ENCODE data around the gene CRCP. TPM values are rescaled to one million over a fixed set of nuclear protein-coding genes. Genes with fewer than 3 reads are reported as not detected.
"Not testable (repeated sequence)": the region's sequence is repeated elsewhere in the genome, so short reads cannot be mapped to it uniquely, and the experiment has no call there.

CRCP gene
- total RNA-seq (10 to 100 TPM; 34.1 to 35.4 TPM), polyA plus RNA-seq (33.7 TPM)

DNA sequence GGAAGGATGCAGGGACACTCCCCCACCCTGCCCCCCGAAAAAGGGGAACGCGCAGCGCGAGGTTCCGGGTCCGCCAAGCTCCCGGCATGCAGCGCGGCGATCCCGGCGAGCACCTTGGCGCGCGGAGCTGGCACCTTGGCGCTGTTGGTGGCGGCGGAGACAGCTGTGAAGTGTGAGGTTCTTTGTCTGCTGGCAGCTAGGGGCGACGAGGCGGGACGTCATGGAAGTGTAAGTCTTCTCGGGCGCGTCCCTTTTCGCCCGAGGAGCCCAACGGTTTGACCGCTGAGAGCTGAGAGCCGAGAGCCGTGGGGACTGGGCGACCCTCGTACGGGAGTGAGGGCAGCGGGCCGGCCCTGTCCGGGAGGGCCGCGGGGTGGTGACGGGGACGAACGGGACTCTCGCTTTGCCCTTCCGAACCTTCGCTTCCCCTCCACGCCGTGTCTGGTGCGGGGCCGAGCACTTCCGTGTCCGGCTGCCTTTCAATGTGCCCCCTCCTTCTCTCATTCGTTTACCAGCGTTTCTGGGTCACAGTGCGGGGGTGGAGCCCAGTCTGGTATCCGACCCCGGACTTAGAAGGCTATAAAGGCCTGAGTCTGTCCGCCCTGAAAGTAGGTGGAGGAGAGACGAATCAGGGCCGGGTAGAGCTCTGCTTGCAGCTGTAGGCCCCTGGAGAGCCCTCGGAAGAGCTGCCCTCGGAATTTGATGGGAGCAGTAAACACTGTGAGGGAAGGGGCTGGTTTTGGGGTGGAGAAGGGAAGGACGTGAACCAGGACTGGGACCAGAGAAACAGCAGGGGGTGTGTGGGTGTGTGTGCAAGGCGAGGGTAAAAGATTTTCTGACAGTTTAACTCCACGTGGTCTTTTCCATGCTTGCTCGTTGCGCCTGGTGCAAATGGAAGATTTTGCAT is at the start of gene CRCP:
TSS of gene CRCP (plus strand) at position 105 of the 907 bp plus-strand sequence. CDS start at position 221, 116 bp downstream.
- H3K4me1 ChIP-seq (ENCODE audit: insufficient read depth, low read length), result peaks cover 38% of the 10 kb centered on the region
- Mint-ChIP-seq H3K4me1 (peaks cover 41 to 53% (median 47%) of the 10 kb centered on the region in 3 donors), H3K27ac (peak within 1 kb of the TSS; percentile 96 to 99 (median 98)), H3K4me3 (peak within 1 kb of the TSS; percentile 92 to 99 (median 95)), H3K36me3 (peaks cover 0 to 28% (median 0%) of the 10 kb centered on the region in 3 donors), H3K27me3 (peaks cover 0 to 4% of the 10 kb centered on the region in 2 donors), H3K9me3 (no peaks in the 10 kb centered on the region)
- H3K36me3 ChIP-seq (ENCODE audit: insufficient read depth, low read length), result no peaks in the 10 kb centered on the region
- CTCF ChIA-PET, result interaction anchor here (0.7 to 1.4 kb wide), 3 partner anchors 14 to 880 kb away, joined by 3 to 5 read pairs (median 3); partner anchors contain the start of gene SBDS
- POLR2A ChIA-PET, result interaction anchor here (0.6 kb wide), 2 partner anchors 40 to 367 kb away, joined by 3 to 5 read pairs; partner anchors contain the start of gene ASL
- H3K27me3 ChIP-seq (ENCODE audit: insufficient read depth, low read length, poor library complexity, severe bottlenecking), result no peaks in the 10 kb centered on the region
- DNase-seq, result peak; percentile 84 to 88 (median 86)
- H3K27ac ChIP-seq (ENCODE audit: low read depth, low read length), result peak within 1 kb of the TSS; percentile 96
- peak within 1 kb of the TSS; percentile 84 for H3K4me3 ChIP-seq (ENCODE audit: low read length)
- no peaks in the 10 kb centered on the region for H3K9me3 ChIP-seq (ENCODE audit: low read length)

DNA sequence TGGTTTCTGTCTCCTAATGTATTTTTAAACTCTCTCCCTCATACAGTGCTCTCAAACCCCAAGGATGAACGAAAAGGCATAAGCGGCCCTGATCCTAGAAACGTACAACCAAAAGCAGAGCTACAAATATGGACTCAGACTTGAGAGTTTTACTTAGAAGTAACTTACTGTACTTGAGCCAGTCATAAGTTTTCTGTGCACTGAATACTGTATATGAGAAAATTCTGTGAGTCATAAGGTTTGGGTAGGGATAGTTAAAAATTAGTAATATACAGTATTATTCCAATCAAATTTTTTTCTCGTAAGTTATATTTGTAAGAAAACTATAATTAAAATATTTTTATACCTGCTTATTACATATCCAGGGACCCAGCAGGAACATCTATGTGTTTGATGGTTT is 44.9 kb upstream of the CRCP start:
- Histone ChIP-seq H3K36me3 (ENCODE audit: insufficient read depth, low read length) (no peaks in the 10 kb centered on the region), H3K9me3 (ENCODE audit: low read length) (no peaks in the 10 kb centered on the region), H3K27me3 (ENCODE audit: insufficient read depth, low read length, poor library complexity, severe bottlenecking) (no peaks in the 10 kb centered on the region), H3K27ac (ENCODE audit: low read depth, low read length) (no peak overlapping the region), H3K4me1 (ENCODE audit: insufficient read depth, low read length) (no peaks in the 10 kb centered on the region), H3K4me3 (ENCODE audit: low read length) (no peak overlapping the region)
- CTCF ChIA-PET, result no interaction called here
- POLR2A ChIA-PET, result no interaction called here
- Mint-ChIP-seq H3K36me3 (peaks cover 0 to 2% (median 0%) of the 10 kb centered on the region in 3 donors), H3K27me3 (peaks cover 0 to 3% of the 10 kb centered on the region in 2 donors), H3K27ac (no peak overlapping the region), H3K9me3 (peaks cover 0 to 3% (median 0%) of the 10 kb centered on the region in 5 donors), H3K4me3 (no peak overlapping the region), H3K4me1 (no peaks in the 10 kb centered on the region)
- DNase-seq, result no peak

DNA sequence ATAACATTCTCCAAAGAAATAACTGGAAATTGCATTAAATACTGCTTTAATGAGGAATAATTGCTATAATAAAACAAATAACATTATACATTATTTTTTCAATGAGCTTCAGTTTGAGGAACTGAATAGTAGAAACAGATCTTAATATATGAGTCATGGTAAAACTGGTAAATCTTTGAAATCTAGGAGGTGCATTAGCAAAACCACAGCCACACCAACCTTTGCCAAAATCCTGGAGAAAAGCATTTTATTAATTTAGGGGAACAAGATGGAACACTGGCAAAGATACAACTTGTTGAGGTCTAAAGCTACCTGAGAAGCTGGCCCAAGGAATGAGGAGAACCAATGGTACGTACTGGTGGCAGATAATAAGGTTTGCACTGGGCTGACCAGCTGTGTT is 44.4 kb upstream of the CRCP start:
- Histone ChIP-seq H3K27me3 (ENCODE audit: insufficient read depth, low read length, poor library complexity, severe bottlenecking) (no peaks in the 10 kb centered on the region), H3K27ac (ENCODE audit: low read depth, low read length) (no peak overlapping the region), H3K4me1 (ENCODE audit: insufficient read depth, low read length) (no peaks in the 10 kb centered on the region), H3K36me3 (ENCODE audit: insufficient read depth, low read length) (no peaks in the 10 kb centered on the region), H3K4me3 (ENCODE audit: low read length) (no peak overlapping the region), H3K9me3 (ENCODE audit: low read length) (no peaks in the 10 kb centered on the region)
- Mint-ChIP-seq H3K27me3 (peaks cover 0 to 3% of the 10 kb centered on the region in 2 donors), H3K36me3 (peaks cover 0 to 2% (median 0%) of the 10 kb centered on the region in 3 donors), H3K4me1 (peaks cover under 1 to 2% (median 2%) of the 10 kb centered on the region in 3 donors), H3K27ac (no peak overlapping the region), H3K4me3 (no peak overlapping the region), H3K9me3 (peaks cover 0 to 3% (median 0%) of the 10 kb centered on the region in 5 donors)
- ChIA-PET POLR2A (no interaction called here), CTCF (no interaction called here)
- DNase-seq, result no peak

DNA sequence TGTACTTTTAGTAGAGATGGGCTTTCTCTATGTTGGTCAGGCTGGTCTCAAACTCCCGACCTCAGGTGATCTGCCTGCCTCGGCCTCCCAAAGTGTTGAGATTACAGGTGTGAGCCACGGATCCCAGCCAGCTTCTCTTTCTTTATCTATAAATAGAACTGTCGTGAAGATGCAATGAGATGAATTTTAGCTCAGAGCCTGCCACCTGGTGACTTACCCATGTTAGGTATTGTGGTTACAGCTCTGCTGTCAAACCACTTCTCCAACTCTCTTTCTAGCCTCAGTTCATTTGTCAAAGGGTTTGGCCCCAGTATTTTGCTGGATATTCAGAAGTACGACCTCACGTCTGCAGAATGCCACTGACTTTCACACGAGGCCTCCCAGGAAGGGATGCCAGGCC is 42.4 kb upstream of the CRCP start:
- DNase-seq; H3K4me1 ChIP-seq (ENCODE audit: insufficient read depth, low read length); H3K9me3 ChIP-seq (ENCODE audit: low read length); H3K27ac ChIP-seq (ENCODE audit: low read depth, low read length); H3K4me3 ChIP-seq (ENCODE audit: low read length); H3K27me3 ChIP-seq (ENCODE audit: insufficient read depth, low read length, poor library complexity, severe bottlenecking); H3K36me3 ChIP-seq (ENCODE audit: insufficient read depth, low read length); H3K27me3 Mint-ChIP-seq; H3K36me3 Mint-ChIP-seq; H3K27ac Mint-ChIP-seq; H3K4me3 Mint-ChIP-seq; H3K9me3 Mint-ChIP-seq: not testable (repeated sequence)
- H3K4me1 Mint-ChIP-seq, result peaks cover 9 to 16% (median 15%) of the 10 kb centered on the region in 3 donors
- CTCF ChIA-PET, result interaction anchor here (1.5 kb wide), 1 partner anchor 12 kb away, joined by 5 read pairs; no protein-coding TSS in a partner anchor
- POLR2A ChIA-PET, result interaction anchor here (0.7 kb wide), 1 partner anchor 905 kb away, joined by 8 read pairs; no protein-coding TSS in a partner anchor

DNA sequence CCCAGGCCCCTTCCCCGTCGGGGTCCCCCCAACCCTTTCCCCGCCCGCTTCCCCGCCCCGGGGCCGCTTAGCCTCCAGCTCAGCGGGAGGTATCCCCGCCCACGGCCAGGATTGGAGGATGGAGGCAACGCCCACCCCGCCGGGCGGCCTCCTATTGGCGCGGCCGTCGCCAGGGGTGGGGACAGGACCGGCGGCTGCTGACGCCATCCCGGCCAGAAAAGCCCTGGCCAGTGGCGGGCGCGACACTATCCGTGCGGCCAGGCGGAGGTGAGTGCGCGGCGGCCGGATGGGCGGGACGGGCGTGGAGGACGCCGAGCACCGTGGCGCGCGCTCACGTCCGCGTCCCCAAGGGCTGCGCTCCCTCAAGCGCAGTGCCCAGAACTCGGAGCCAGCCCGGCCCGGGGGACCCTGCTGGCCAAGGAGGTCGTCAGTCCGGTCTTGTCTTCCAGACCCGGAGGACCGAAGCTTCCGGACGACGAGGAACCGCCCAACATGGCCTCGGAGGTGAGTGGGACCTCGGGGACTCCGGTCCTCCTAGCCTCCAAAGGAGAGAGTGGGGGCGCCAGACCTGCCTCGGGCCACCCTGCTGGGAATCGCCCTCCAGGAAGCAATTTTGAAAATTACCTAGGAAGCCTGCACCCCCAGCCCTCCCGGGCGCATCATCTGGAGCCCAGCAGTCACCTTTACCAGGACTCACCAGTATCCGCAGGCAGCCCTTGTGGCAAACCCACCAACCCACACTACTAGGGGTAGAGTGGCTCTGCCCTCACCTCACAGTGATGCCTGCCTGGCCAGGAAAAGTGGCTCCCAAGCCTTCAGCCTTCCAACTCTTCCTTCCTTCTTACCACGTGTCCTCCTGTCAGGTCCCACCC is 38.8 kb upstream of the CRCP start, which contains the start of gene ASL:
TSS of gene ASL (plus strand) at position 230 of the 872 bp plus-strand sequence. CDS start at position 493, 263 bp downstream.
- Histone ChIP-seq H3K4me1 (ENCODE audit: insufficient read depth, low read length) (peaks cover 9% of the 10 kb centered on the region), H3K27me3 (ENCODE audit: insufficient read depth, low read length, poor library complexity, severe bottlenecking) (no peaks in the 10 kb centered on the region), H3K36me3 (ENCODE audit: insufficient read depth, low read length) (no peaks in the 10 kb centered on the region), H3K9me3 (ENCODE audit: low read length) (no peaks in the 10 kb centered on the region), H3K27ac (ENCODE audit: low read depth, low read length) (peak within 1 kb of the TSS; percentile 69), H3K4me3 (ENCODE audit: low read length) (peak within 1 kb of the TSS; percentile 82)
- ChIA-PET CTCF (interaction anchor here (0.8 kb wide), 1 partner anchor 8 kb away, joined by 4 read pairs; no protein-coding TSS in a partner anchor), POLR2A (interaction anchor here (1.2 kb wide), 1 partner anchor 39 kb away, joined by 3 read pairs; the partner anchor contains the start of gene CRCP)
- peak within 1 kb of the TSS in 7 of 8 donors; percentile 18 to 94 (median 78) for H3K27ac Mint-ChIP-seq
- no peaks in the 10 kb centered on the region for H3K9me3 Mint-ChIP-seq
- peaks cover 13 to 20% (median 20%) of the 10 kb centered on the region in 3 donors for H3K4me1 Mint-ChIP-seq
- H3K4me3 Mint-ChIP-seq, result peak within 1 kb of the TSS; percentile 81 to 88 (median 86)
- no peaks in the 10 kb centered on the region for H3K36me3 Mint-ChIP-seq
- peak; percentile 77 to 87 (median 81) for DNase-seq
- no peaks in the 10 kb centered on the region for H3K27me3 Mint-ChIP-seq

DNA sequence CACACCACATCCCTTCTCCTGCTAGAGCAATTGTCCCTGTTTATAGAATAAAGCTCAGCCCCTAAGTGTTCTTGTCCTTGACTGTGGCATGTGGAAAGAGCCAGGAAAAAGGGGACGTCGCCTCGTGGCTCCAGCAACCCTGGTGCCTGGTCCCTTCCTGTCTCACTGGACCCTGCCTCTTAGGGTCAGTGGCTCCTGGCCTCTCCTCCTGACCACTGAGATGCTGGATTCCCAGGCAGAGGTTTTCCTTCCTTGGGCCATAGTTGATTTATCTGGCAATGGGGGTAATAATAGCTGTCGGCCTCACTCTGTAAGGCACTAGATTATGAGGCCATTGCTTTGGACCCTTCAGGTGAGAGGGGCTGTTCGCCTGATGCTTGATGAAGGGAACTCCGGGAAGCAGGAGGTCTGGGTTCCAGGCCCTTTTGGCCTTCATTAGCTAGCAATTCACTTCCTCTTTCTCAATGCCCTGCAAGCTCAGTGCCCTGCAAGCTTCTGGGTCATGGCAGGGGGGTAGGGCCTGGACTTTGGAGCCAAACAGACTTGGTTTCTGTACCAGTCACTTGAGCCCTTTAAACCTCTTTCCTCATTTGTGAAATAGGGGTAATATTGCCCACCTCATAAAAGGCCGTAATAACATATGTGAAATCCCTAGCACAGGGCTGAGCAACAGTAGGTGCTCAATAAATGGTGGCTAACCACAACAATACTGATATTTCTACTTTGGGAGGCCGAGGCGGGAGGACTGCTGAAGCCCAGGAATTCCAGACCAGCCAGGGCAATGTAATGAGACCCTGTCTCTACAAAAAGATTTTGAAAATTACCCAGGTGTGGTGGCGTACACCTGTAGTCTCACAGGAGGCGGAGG is 38.0 kb upstream of the CRCP start:
- Histone ChIP-seq H3K27me3 (ENCODE audit: insufficient read depth, low read length, poor library complexity, severe bottlenecking) (no peaks in the 10 kb centered on the region), H3K4me1 (ENCODE audit: insufficient read depth, low read length) (peaks cover 9% of the 10 kb centered on the region), H3K9me3 (ENCODE audit: low read length) (no peaks in the 10 kb centered on the region), H3K27ac (ENCODE audit: low read depth, low read length) (peak overlapping the region; percentile 69), H3K4me3 (ENCODE audit: low read length) (peak overlapping the region; percentile 82), H3K36me3 (ENCODE audit: insufficient read depth, low read length) (no peaks in the 10 kb centered on the region)
- H3K4me1 Mint-ChIP-seq, result peaks cover 13 to 20% (median 20%) of the 10 kb centered on the region in 3 donors
- DNase-seq, result no peak
- H3K4me3 Mint-ChIP-seq, result peak overlapping the region; percentile 81 to 88 (median 86)
- no peaks in the 10 kb centered on the region for H3K36me3 Mint-ChIP-seq
- no peaks in the 10 kb centered on the region for H3K9me3 Mint-ChIP-seq
- ChIA-PET CTCF (no interaction called here), POLR2A (no interaction called here)
- no peaks in the 10 kb centered on the region for H3K27me3 Mint-ChIP-seq
- peak overlapping the region in 7 of 8 donors; percentile 18 to 94 (median 78) for H3K27ac Mint-ChIP-seq

DNA sequence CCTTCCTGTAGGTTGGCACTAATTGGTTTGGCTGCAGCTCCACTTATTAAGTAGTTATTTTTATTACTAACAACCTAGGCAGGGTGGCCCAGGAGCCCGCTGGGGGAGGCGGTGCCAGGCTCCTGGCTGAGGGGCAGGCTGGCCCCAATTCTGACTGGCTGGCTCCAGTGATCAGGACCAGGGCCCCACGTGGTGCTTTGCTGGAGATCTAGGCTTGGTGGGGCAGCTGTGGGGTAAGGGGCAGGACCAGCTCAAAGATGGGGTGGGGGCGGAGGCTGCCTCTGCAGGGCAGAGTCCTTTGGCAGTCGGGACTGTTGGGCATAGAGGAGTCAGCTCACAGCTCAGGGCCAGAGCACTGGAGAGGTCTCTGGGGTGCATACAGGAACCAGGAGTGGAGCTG is 36.6 kb upstream of the CRCP start:
- Histone ChIP-seq H3K27ac (ENCODE audit: low read depth, low read length) (no peak overlapping the region), H3K4me1 (ENCODE audit: insufficient read depth, low read length) (peaks cover 9% of the 10 kb centered on the region), H3K9me3 (ENCODE audit: low read length) (no peaks in the 10 kb centered on the region), H3K4me3 (ENCODE audit: low read length) (no peak overlapping the region), H3K36me3 (ENCODE audit: insufficient read depth, low read length) (no peaks in the 10 kb centered on the region), H3K27me3 (ENCODE audit: insufficient read depth, low read length, poor library complexity, severe bottlenecking) (no peaks in the 10 kb centered on the region)
- DNase-seq, result no peak
- Mint-ChIP-seq H3K4me3 (peak overlapping the region in 6 of 7 donors; percentile 35 to 66 (median 50)), H3K36me3 (peaks cover 0 to 8% (median 0%) of the 10 kb centered on the region in 3 donors), H3K4me1 (peaks cover 13 to 20% (median 20%) of the 10 kb centered on the region in 3 donors), H3K27ac (peak overlapping the region in 3 of 8 donors; percentile 36 to 72 (median 45)), H3K9me3 (no peaks in the 10 kb centered on the region), H3K27me3 (no peaks in the 10 kb centered on the region)
- ChIA-PET POLR2A (no interaction called here), CTCF (no interaction called here)

All from CD8-positive, alpha-beta memory T cell (primary cell).